Measurements from ENCODE around the gene CNOT10. TPM values are rescaled to one million over a fixed set of nuclear protein-coding genes. Genes with fewer than 3 reads are reported as not detected.

The CNOT10 gene
- polyA plus RNA-seq, 1 experiment: 22.9 TPM

DNA sequence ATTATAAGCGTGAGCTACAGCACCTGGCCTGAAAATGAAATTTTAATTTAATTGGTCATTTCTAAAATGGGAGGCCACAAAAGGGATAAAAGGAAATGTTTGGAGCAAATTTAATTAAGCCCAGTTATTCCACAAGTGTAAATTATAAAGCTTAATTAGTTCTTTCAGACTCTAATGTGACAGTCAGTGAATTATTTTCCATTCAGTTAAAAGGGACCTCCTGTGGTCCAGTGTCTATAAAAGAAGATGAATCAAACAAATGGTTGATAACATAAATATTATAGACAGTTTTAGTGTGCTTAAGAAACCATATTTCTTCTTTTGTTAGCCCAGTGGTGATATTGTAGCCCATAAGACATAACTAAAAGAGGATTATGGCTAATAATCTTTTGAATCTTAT lies 66.4 kb downstream of the CNOT10 start:
- TF ChIP-seq, protein P1, sequence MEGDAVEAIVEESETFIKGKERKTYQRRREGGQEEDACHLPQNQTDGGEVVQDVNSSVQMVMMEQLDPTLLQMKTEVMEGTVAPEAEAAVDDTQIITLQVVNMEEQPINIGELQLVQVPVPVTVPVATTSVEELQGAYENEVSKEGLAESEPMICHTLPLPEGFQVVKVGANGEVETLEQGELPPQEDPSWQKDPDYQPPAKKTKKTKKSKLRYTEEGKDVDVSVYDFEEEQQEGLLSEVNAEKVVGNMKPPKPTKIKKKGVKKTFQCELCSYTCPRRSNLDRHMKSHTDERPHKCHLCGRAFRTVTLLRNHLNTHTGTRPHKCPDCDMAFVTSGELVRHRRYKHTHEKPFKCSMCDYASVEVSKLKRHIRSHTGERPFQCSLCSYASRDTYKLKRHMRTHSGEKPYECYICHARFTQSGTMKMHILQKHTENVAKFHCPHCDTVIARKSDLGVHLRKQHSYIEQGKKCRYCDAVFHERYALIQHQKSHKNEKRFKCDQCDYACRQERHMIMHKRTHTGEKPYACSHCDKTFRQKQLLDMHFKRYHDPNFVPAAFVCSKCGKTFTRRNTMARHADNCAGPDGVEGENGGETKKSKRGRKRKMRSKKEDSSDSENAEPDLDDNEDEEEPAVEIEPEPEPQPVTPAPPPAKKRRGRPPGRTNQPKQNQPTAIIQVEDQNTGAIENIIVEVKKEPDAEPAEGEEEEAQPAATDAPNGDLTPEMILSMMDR (IDR thresholded peaks at IDR 0.05; ENCODE audit: low read depth, low read length): no peak
- no peaks in the 10 kb centered on the region for H3K9me3 ChIP-seq (ENCODE audit: control insufficient read depth, insufficient read depth, low read length)
- H3K27me3 ChIP-seq (ENCODE audit: control insufficient read depth, insufficient read depth, low read length): no peaks in the 10 kb centered on the region
- DNase-seq (ENCODE audit: low read depth, low spot score): no peak
- POLR2A ChIA-PET: no interaction called here
- H3K4me3 ChIP-seq (ENCODE audit: low read depth, low read length): no peak overlapping the region
- CTCF ChIA-PET: no interaction called here
- H3K27ac ChIP-seq (ENCODE audit: low read depth, low read length): no peak overlapping the region

DNA sequence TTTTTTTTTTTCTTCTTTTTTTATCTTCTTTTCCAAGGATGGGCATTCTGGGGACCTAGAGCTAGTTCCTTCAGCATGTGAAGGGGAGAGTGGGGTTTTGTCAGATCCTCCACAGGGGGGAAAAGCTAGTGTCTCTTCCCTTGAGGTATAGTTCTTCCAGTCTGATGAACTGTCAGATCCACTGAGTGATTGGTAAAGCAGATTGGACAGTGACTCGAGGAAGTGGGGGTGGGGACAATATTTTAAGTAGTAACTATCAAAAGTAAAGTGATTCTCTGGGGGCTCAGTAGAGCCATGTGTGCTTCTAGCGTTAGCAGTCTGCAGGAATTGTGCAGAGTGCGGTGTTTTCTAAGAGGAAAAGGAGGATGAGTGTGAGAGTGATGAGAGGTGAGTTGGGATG lies 70.8 kb downstream of the CNOT10 start:
- H3K9me3 ChIP-seq (ENCODE audit: control insufficient read depth, insufficient read depth, low read length): no peaks in the 10 kb centered on the region
- no peaks in the 10 kb centered on the region for H3K27me3 ChIP-seq (ENCODE audit: control insufficient read depth, insufficient read depth, low read length)
- TF ChIP-seq, protein P1 (IDR thresholded peaks at IDR 0.05; ENCODE audit: low read depth, low read length): no peak
- H3K27ac ChIP-seq (ENCODE audit: low read depth, low read length): no peak overlapping the region
- POLR2A ChIA-PET: no interaction called here
- no peak overlapping the region for H3K4me3 ChIP-seq (ENCODE audit: low read depth, low read length)
- DNase-seq (ENCODE audit: low read depth, low spot score): no peak
- CTCF ChIA-PET: no interaction called here

GRCh38 chr3:32757618-32758374 lies 72.8 kb downstream of the CNOT10 start:
- H3K27ac ChIP-seq (ENCODE audit: low read depth, low read length): no peak overlapping the region
- H3K9me3 ChIP-seq (ENCODE audit: control insufficient read depth, insufficient read depth, low read length): no peaks in the 10 kb centered on the region
- H3K4me3 ChIP-seq (ENCODE audit: low read depth, low read length): no peak overlapping the region
- no peak for DNase-seq (ENCODE audit: low read depth, low spot score)
- H3K27me3 ChIP-seq (ENCODE audit: control insufficient read depth, insufficient read depth, low read length): no peaks in the 10 kb centered on the region
- TF ChIP-seq, protein P1 (IDR thresholded peaks at IDR 0.05; ENCODE audit: low read depth, low read length): no peak
- ChIA-PET CTCF (interaction anchor here (1.3 kb wide), 1 partner anchor 248 kb away, joined by 6 read pairs; no protein-coding TSS in a partner anchor), POLR2A (no interaction called here)

GRCh38 chr3:32758375-32758753 lies 73.4 kb downstream of the CNOT10 start:
- CTCF ChIA-PET: interaction anchor here (0.7 kb wide), 1 partner anchor 22 kb away, joined by 3 read pairs; no protein-coding TSS in a partner anchor
- H3K27ac ChIP-seq (ENCODE audit: low read depth, low read length): no peak overlapping the region
- no peaks in the 10 kb centered on the region for H3K9me3 ChIP-seq (ENCODE audit: control insufficient read depth, insufficient read depth, low read length)
- no peak overlapping the region for H3K4me3 ChIP-seq (ENCODE audit: low read depth, low read length)
- DNase-seq (ENCODE audit: low read depth, low spot score): peak; percentile 63
- TF ChIP-seq, protein P1 (IDR thresholded peaks at IDR 0.05; ENCODE audit: low read depth, low read length): no peak
- H3K27me3 ChIP-seq (ENCODE audit: control insufficient read depth, insufficient read depth, low read length): no peaks in the 10 kb centered on the region
- POLR2A ChIA-PET: interaction anchor here (0.6 kb wide), 1 partner anchor 14 kb away, joined by 4 read pairs; no protein-coding TSS in a partner anchor

DNA sequence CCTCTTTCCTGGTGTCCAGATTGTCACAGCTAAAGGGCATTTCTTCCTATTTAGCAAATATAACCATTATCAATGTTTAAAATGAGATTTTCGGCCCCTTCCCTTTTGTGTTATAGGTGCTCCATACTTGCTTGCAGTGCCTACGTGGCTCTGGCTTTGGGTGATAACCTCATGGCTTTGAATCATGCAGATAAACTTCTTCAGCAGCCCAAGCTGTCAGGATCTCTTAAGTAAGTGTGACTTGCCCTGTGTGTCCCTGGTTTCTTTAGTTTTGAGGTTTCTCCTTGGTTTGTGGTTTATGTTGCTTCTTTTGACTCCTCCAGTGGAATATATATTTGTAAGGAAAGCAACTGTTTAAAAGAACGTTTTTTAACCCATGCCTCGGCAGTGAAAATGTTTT lies 74.4 kb downstream of the CNOT10 start:
- Histone ChIP-seq H3K27me3 (ENCODE audit: control insufficient read depth, insufficient read depth, low read length) (no peaks in the 10 kb centered on the region), H3K4me3 (ENCODE audit: low read depth, low read length) (no peak overlapping the region), H3K9me3 (ENCODE audit: control insufficient read depth, insufficient read depth, low read length) (no peaks in the 10 kb centered on the region), H3K27ac (ENCODE audit: low read depth, low read length) (no peak overlapping the region)
- POLR2A ChIA-PET: interaction anchor here (0.7 kb wide), 1 partner anchor 8 kb away, joined by 3 read pairs; no protein-coding TSS in a partner anchor
- DNase-seq (ENCODE audit: low read depth, low spot score): no peak
- TF ChIP-seq, protein P1 (IDR thresholded peaks at IDR 0.05; ENCODE audit: low read depth, low read length): no peak
- CTCF ChIA-PET: no interaction called here
